H1 (cell line): Measurements from ENCODE around the gene HK1. TPM values are rescaled to one million over a fixed set of nuclear protein-coding genes. Genes with fewer than 3 reads are reported as not detected.

Source experiments
- CBX8 ChIP-seq: fragments of 300-800, 300-1000 bp; sonication (generic); IDR thresholded peaks from 2 replicates; pipeline ENCODE4 v1.7.1; 2016; ENCODE audit warnings: low read depth, low read length, borderline replicate concordance
- CHD2 ChIP-seq: IDR thresholded peaks from 2 replicates; pipeline ENCODE4 v1.6.1; 2012; ENCODE audit warnings: low read length, improper control_type of control experiment
- POLR2AphosphoS5 ChIP-seq: IDR thresholded peaks from 2 replicates; pipeline ENCODE4 v1.6.1; 2011; ENCODE audit warnings: low read depth, low read length
- SAP30 ChIP-seq: fragments of 300-600 bp; sonication (generic); IDR thresholded peaks from 2 replicates; pipeline ENCODE4 v1.7.1; 2012; ENCODE audit warnings: low read length, moderate library complexity, mild to moderate bottlenecking, inconsistent platforms; ENCODE audit not compliant: insufficient read depth, insufficient replicate concordance
- SIN3A ChIP-seq, 2 experiments: IDR thresholded peaks in 1 of 2; conservative IDR thresholded peaks in 1 of 2; 2 replicates each; pipeline ENCODE4 v1.6.1; 2011 to 2012; ENCODE audit warnings: low read length in 2 of 2, improper control_type of control experiment in 1 of 2, low read depth in 1 of 2, mild to moderate bottlenecking in 1 of 2
- TBP ChIP-seq: IDR thresholded peaks from 2 replicates; pipeline ENCODE4 v1.6.1; 2011; ENCODE audit warnings: low read depth, low read length, improper control_type of control experiment
- TEAD4 ChIP-seq: IDR thresholded peaks from 2 replicates; pipeline ENCODE4 v1.6.1; 2012; ENCODE audit warnings: low read depth, low read length, inconsistent platforms, mixed read lengths
- polyA plus RNA-seq, 7 experiments: library from polyadenylated mRNA; depleted of rRNA in 3 of 7; stranded (reverse) in 5 of 7; unstranded in 2 of 7; fragments of >200 nt in 5 of 7; fragments of 200-250 nt in 2 of 7; gene quantifications; 1 replicate in 5 of 7; 2 replicates in 1 of 7; 4 replicates in 1 of 7; pipeline versions ENCODE4 v1.2.1 to v1.2.3, GENCODE V29; 2011 to 2013; ENCODE audit warnings: missing spikeins in 2 of 7, mixed read lengths in 2 of 7
- total RNA-seq: library from RNA; stranded (reverse); fragmentation: NEBNext Ultra II Directional; extraction: Animal tissue kit (Norgen Biotek cat#: 25700); gene quantifications from 2 replicates; pipeline ENCODE4 v1.2.1, GENCODE V29; 2021
- TF ChIP-seq, protein P1 (sequence below): fragments of 300-600 bp; sonication (generic); IDR thresholded peaks from 2 replicates; pipeline ENCODE4 v1.7.1; 2012; ENCODE audit warnings: low read length, moderate library complexity, mild to moderate bottlenecking, inconsistent platforms; ENCODE audit not compliant: insufficient replicate concordance

Gene HK1
- total and polyA plus RNA-seq, 2 of the 8 experiments (the other 6 are each of a cell fraction or from before 2014, with no cell fraction given) = 55.8 to 247 TPM

DNA sequence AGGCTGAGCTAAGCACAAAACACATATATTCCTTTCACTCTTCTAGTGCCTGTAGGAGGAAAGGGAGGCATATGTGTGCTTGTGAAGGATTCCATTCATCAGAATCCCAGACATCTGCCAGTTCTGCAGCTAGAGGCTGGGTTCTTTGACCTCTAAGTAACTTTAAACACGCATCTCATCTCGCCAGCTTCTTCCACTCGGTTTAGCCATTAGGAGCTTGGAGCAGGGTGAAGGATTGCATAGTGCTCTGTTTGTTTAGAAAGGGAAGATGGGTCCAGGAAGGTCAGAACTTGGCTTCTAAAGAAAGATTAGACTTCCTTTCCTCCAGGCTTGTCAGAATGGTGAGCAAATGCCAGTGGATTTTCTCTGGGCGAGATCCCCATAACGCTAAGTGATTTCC lies 43.6 kb downstream of the HK1 start (continued):
- TF ChIP-seq TEAD4 = no peak
- TF ChIP-seq CBX8 = no peak
- no peak for TF ChIP-seq POLR2AphosphoS5
- TF ChIP-seq SAP30 = no peak
- no peak for TF ChIP-seq TBP
- no peak for TF ChIP-seq CHD2
- TF ChIP-seq, protein P1, sequence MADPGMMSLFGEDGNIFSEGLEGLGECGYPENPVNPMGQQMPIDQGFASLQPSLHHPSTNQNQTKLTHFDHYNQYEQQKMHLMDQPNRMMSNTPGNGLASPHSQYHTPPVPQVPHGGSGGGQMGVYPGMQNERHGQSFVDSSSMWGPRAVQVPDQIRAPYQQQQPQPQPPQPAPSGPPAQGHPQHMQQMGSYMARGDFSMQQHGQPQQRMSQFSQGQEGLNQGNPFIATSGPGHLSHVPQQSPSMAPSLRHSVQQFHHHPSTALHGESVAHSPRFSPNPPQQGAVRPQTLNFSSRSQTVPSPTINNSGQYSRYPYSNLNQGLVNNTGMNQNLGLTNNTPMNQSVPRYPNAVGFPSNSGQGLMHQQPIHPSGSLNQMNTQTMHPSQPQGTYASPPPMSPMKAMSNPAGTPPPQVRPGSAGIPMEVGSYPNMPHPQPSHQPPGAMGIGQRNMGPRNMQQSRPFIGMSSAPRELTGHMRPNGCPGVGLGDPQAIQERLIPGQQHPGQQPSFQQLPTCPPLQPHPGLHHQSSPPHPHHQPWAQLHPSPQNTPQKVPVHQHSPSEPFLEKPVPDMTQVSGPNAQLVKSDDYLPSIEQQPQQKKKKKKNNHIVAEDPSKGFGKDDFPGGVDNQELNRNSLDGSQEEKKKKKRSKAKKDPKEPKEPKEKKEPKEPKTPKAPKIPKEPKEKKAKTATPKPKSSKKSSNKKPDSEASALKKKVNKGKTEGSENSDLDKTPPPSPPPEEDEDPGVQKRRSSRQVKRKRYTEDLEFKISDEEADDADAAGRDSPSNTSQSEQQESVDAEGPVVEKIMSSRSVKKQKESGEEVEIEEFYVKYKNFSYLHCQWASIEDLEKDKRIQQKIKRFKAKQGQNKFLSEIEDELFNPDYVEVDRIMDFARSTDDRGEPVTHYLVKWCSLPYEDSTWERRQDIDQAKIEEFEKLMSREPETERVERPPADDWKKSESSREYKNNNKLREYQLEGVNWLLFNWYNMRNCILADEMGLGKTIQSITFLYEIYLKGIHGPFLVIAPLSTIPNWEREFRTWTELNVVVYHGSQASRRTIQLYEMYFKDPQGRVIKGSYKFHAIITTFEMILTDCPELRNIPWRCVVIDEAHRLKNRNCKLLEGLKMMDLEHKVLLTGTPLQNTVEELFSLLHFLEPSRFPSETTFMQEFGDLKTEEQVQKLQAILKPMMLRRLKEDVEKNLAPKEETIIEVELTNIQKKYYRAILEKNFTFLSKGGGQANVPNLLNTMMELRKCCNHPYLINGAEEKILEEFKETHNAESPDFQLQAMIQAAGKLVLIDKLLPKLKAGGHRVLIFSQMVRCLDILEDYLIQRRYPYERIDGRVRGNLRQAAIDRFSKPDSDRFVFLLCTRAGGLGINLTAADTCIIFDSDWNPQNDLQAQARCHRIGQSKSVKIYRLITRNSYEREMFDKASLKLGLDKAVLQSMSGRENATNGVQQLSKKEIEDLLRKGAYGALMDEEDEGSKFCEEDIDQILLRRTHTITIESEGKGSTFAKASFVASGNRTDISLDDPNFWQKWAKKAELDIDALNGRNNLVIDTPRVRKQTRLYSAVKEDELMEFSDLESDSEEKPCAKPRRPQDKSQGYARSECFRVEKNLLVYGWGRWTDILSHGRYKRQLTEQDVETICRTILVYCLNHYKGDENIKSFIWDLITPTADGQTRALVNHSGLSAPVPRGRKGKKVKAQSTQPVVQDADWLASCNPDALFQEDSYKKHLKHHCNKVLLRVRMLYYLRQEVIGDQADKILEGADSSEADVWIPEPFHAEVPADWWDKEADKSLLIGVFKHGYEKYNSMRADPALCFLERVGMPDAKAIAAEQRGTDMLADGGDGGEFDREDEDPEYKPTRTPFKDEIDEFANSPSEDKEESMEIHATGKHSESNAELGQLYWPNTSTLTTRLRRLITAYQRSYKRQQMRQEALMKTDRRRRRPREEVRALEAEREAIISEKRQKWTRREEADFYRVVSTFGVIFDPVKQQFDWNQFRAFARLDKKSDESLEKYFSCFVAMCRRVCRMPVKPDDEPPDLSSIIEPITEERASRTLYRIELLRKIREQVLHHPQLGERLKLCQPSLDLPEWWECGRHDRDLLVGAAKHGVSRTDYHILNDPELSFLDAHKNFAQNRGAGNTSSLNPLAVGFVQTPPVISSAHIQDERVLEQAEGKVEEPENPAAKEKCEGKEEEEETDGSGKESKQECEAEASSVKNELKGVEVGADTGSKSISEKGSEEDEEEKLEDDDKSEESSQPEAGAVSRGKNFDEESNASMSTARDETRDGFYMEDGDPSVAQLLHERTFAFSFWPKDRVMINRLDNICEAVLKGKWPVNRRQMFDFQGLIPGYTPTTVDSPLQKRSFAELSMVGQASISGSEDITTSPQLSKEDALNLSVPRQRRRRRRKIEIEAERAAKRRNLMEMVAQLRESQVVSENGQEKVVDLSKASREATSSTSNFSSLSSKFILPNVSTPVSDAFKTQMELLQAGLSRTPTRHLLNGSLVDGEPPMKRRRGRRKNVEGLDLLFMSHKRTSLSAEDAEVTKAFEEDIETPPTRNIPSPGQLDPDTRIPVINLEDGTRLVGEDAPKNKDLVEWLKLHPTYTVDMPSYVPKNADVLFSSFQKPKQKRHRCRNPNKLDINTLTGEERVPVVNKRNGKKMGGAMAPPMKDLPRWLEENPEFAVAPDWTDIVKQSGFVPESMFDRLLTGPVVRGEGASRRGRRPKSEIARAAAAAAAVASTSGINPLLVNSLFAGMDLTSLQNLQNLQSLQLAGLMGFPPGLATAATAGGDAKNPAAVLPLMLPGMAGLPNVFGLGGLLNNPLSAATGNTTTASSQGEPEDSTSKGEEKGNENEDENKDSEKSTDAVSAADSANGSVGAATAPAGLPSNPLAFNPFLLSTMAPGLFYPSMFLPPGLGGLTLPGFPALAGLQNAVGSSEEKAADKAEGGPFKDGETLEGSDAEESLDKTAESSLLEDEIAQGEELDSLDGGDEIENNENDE = no peak
- TF ChIP-seq SIN3A (conservative IDR thresholded peaks at IDR 0.05 in 1 of 2, IDR thresholded peaks at IDR 0.05 in 1 of 2; ENCODE audit: low read depth in 1 of 2, low read length in 2 of 2) = no peak
